GM18502 (cell line): ENCODE measurements around the gene RTP5.
A peak's percentile ranks its signal among the peaks of the same experiment; 100 is the strongest.
"Not testable (repeated sequence)": the region's sequence is repeated elsewhere in the genome, so short reads cannot be mapped to it uniquely, and the experiment has no call there.

Experiments
- ATAC-seq: cut with Tn5 transposase; IDR thresholded peaks from one replicate; pipeline ENCODE4 v1.9.1; 2021; ENCODE audit warnings: mild to moderate bottlenecking; ENCODE audit not compliant: unreplicated experiment, poor library complexity

Gene RTP5

DNA sequence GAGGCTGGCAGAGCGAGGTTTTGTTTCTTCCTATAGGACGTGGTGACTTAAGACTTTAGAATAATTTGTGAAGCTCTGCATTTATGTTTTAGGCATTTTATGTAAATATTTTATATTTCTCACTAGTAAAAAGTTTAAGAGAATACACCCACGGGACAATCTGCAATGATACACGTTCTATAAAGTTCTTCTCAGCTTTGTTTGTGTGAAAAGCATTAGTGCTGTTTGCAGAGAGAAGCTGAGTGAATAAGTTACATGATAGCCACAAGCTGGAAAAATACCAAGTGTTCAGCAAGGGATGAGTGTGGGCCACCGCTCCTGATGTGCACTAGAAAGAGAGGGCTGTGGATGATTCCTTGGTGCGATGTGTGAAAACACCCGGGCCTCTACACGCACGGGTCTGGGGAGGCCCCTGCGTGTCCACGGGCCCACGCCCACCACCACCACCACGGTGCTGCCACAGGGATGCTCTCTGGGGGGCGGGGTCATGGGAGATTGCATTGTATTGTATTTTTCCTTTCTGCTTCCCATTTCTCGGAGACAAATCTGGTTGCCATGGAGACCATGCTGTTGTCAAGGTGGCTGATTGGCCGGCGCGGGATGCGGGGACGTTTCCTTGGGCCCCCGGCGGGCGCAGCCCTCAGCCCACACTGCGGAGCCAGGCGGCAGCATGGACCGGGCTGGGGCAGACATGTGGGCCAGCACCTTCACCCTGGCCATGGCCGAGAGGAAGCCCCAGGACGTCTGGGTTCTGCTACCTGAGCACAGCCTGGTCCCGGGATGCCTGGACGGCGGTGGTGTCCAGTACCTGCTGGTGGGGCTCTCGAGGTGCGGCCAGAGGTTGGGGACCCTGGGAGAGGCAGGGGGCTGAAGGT is at the start of gene RTP5:
TSS of gene RTP5 (plus strand) at position 643 of the 875 bp plus-strand sequence. CDS start at position 671, 28 bp downstream.
- no peak for ATAC-seq

- not testable (repeated sequence) for ATAC-seq
These were observed 49.4 kb upstream of the RTP5 start for GRCh38 chr2:241819947-241820624.

DNA sequence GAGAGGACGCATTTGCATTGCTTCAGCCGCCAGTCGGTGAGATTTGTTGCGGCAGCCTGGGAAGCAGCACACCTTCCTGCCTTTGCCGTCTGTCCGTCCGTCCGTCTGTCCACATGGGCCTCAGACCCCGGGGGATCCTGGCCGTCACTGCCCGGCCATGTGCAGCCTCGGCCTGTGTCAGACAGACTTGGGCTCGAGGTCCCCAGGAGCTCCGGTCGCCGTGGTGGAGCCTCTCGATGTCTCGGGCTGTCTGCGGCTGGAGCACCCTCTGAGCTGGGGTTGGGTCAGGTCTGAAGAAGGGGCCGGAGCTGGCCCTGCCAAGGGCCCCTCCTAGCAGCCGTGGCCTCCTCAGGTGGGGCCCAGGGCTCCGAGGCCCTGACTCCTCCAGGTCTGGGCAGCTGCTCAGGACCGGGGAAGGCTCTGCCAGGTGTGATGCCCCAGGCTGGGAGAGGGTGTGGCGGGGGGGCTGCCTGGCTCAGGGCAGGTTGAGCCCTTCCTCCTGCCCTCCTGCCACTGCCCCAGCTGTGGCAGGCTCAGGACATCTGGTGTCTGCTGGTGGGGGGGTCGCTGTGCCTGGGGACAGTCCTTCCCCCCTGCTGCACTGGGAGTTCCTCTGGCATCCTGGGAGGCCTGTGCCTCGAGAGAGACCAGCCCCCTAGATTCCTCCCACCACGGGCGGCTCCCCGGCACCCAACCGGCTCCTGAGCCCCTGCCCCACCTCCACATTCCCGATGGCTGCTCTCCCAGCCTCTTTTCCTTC is 48.7 kb upstream of the RTP5 start:
- ATAC-seq: no peak

DNA sequence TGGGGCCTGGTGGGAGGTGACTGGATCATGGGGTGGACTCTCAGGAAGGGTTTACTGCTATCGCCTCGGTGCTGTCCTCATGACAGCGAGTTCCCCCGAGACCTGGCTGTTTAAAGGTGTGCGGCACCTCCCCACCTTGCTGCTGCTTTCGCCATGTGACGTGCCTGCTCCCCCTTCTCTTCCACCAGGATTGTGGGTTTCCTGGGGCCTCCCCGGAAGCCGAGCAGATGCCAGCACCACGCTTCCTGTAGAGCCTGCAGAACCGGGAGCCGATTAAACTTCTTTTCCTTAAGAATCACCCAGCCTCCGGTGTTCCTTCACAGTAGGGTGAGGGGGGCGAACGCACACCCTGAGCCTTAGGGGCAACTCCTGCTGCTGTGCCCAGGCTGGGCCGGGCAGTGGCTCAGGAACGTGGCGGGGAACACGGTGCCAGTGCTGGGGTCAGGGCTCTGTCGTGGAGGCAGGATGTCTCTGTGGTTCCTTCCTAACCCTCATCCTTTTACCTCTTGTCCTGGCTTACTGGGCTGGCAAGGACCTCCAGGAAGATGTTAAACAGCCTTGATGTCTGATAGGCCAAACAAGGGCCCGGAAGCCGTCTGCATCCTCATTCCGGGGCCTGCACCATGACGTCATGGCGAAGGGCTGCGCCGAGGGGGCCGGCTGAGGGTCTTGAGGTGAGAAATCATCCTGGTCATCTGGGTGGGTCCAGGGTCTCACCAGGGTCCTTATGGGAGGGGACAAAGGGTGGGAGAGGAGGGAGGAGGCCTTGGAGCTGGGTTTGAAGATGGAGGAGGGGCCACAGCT is 47.9 kb upstream of the RTP5 start:
- no peak for ATAC-seq

DNA sequence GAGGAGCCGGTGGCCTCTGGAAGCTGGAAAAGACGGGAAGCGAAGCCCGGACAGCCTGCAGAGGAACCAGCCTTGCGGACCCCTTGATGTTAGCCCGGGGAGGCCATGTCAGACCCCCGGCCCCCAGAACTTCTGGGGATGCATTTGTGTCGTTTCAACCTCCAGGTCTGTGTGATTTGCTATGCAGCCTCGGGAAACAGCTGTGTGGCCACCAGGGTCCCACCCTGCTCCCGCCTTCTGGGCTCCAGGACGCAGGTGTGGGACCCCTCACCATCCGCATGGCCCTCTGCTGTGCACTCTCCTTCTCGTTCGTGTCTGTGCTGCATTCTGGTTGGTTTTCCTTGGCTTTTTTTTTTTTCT is 47.3 kb upstream of the RTP5 start:
- no peak for ATAC-seq

- ATAC-seq: not testable (repeated sequence)
These were observed 45.7 kb upstream of the RTP5 start for GRCh38 chr2:241823531-241824437.

- ATAC-seq: no peak
These were observed 42.1 kb upstream of the RTP5 start for GRCh38 chr2:241827394-241827793.

DNA sequence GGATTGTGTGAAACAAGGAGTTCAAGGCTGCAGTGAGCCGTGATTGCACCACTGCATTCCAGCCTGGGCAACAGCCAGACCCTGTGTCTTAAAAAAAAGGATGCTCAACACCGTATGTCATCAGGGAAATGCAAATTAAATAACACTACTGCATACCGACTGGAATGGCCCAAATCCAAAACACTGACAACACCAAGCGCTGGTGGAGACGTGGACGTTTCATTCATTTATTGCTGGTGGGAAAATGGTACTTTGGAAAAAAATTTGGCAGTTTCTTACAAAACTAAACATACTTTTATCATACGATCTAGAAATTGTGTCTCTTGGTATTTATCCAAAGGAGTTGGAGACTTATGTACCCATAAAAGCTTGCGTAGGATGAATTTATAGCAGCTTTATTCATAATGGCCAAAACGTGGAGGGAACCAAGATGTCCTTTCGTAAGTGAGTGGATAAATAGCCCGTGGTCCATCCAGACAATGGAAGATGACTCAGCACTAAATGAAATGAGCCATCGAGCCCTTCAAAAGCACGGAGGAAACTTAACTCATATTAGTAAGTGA is 36.3 kb upstream of the RTP5 start:
- no peak for ATAC-seq

DNA sequence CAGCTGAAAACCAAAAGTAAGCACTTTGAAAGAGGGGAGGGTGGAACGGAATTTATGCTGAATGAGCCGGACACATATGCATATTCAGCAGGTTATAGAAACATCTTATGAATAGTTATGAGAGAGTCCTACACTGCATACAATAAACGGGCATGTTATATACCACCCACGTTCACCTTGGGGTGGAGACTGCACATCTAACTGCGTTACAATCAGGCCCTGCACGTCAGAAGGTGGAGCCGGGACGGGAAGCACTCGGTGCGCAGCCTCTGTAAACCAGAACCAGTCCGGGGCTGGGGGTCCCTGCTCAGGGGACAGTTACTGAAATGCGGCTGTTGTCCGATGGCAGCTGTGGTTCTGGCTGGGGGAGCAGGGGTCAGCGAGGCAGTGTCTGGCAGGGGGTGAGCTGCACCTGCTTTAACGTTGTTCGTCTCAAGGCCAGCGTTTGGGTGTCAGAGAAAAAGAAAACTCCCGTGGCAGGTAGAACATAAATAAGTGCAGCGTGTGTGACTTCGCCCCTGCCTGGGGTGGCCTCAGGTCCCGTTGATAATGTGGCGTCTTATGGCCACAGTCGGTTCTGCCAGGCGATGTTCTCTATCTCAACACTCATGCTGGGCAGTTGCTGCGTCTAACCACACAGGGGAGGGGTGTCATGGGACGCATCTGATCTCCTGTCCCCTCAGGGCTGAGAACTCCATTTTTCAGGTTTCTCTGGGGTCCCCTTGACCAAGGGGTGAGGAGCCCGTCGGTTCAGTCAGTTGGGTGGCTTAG is 35.6 kb upstream of the RTP5 start:
- not testable (repeated sequence) for ATAC-seq

GRCh38 chr2:241834527-241835210 is 34.9 kb upstream of the RTP5 start:
- no peak for ATAC-seq

DNA sequence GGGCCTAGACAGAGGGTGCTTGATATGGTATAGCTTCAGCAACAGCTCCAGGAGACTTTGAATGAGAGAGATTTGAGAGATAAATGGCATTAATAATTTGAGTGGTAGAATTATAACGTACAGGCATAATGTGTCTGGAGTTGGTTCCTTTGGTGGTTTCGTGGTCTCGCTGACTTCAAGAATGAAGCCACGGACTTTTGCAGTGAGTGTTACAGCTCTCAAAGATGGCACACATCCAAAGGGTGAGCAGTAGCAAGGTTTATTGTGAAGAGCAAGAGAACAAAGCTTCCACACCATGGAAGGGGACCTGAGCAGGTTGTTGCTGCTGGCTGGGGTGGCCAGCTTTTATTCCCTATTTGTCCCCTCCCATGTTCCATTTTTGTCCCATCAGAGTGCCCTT is 33.9 kb upstream of the RTP5 start:
- no peak for ATAC-seq

GRCh38 chr2:241836292-241836691 is 33.2 kb upstream of the RTP5 start:
- no peak for ATAC-seq

GRCh38 chr2:241837197-241837965 is 32.1 kb upstream of the RTP5 start:
- ATAC-seq: no peak

GRCh38 chr2:241841181-241842066 is 28.1 kb upstream of the RTP5 start:
- no peak for ATAC-seq

GRCh38 chr2:241842067-241842415 is 27.5 kb upstream of the RTP5 start:
- no peak for ATAC-seq

DNA sequence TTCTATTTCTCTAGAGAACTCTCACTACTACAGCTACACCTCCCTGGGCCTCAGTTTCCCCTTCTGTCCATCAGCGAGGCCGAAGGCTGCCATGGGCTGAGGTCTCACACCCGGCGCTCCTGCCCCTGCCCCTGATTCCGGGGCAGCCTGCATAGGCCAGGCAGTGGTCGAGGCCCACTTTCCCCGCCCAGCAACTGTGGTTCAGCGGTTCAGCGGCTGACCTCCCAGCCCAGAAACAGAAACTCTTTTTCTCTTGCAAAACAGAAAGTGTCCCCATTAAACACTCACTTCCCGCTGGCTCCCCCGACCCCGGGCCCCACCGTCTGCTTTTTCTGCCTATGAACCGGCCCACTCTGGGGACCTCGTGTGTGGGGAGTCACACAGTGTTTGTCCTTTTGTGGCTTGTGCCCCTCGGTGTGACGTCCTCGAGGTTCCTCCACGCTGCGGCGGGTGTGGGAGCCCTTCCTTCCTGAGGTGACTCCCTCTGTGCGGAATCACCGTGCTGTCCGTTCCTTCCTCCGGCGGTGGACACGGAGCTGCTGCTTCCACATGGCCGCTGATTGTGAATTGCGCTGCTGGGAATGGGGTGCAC is 26.8 kb upstream of the RTP5 start:
- peak; percentile 42 for ATAC-seq
